ENCODE results near the gene EMILIN2.
A peak's percentile ranks its signal among the peaks of the same experiment; 100 is the strongest.
"Not testable (repeated sequence)": the region's sequence is repeated elsewhere in the genome, so short reads cannot be mapped to it uniquely, and the experiment has no call there.

The EMILIN2 gene

DNA sequence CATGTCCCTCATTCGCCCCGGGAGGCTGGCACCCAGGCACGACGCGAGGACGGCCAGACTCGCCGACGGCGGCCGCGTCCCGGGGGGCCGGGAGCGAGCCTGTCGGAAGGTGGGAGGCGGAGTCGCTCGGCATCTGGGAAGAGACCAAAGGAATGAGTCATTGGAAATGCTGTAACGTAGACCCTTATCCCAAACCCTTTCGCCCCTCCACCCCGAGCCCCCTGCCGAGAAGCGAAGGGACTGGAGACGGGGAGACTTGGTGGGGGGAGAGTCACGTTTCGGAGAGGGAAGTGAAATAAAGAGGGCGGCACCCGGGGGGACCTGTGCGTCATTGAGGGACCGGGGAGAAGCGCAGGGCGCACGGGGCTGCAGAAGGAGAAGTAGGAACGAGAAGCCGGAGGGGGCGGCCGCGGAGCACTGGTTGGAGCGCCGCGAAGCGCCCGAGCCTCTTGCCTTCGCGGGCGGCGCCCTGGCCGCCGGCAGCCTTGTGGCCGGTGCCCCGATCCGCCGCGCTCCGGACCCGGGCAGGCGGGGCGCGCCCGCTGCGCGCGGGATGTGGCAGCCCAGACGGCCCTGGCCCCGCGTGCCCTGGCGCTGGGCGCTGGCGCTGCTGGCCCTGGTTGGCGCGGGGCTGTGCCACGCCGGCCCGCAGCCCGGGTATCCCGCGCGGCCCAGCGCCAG is at the start of gene EMILIN2:
TSS of gene EMILIN2 (plus strand) at position 371 of the 681 bp plus-strand sequence. CDS start at position 554, 183 bp downstream.
- no peak for DNase-seq

DNA sequence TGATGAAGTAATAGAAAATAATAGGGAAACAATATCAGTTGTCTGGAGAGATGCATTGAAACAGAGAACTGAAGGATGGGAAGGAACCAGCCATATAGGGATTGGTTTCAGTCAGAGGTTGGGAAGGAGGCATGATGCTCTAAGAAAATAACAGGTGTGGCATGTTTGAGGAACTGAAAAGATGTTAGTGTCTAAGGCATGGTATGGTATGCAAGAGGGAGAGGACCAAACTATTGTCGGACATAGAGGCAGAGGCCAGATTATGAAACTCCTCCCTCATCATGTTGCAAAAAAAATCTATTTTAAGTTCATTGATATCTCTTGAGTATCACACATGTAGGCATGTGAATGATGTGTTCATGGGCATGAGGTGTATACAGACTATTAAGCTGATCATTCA is 48.9 kb upstream of the EMILIN2 start:
- DNase-seq, result no peak

DNA sequence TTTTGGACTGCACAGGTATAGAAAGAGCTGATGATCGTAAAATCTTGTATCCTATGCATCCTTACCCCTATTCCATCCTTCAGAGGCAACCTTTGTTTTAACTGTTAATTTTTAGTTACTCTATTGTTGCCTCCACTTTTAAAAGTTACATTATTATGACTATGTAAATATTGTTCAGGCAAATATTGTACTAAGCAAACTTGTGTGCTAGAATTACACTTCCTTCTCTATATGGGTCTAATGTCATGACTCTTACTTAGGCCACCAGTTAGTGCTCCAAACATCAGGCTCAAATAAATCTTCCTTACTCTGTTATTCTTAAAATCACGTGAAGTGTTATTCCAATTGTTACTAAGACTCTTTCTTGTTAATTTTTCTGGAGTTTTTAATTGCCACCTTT is 47.4 kb upstream of the EMILIN2 start:
- no peak for DNase-seq

DNA sequence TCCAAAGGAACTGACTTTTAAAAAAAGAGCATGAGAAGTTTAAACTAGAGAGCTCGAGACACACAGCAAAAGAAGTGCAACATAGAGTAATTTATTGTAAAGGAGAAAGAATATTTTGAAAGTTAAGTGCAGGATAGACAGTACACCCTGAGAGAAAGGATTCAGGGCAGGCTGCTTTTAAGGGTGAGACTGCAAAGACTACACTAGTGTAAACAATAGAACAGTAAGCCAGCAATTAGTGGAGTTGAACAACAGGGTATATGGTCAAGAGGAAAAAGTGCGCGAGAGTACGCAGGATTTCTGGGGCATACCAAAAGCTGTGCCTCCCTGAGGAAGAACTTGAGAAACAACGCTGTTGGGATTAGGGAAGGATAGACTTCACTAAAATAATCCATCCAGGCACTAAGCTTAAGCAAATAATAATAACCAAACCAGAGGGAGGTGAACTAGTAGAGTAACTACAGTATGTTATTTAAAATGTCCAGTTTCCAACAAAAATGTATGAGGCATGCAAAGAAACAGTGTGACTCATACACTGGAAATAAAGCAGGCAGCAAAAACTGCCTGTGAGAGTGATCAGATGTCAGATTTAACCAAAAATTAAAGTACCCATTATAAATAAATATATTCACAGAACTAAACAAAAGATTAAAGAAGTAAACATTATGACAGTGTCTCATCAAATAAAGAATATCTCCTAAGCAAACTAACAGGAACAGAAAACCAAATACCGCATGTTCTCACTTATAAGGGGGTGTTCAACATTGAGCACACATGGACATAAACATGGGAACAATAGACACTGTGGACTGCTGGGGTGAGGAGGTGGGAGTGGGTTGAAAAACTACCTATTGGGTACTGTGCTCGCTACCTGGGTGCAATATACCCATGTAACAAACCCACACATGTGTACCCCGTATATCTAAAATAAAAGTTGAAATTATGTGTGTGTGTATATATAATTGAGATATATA is 40.5 kb upstream of the EMILIN2 start:
- DNase-seq, result no peak

- DNase-seq, result not testable (repeated sequence)
Measured at GRCh38 chr18:2808640-2809039, 38.2 kb upstream of the EMILIN2 start.

DNA sequence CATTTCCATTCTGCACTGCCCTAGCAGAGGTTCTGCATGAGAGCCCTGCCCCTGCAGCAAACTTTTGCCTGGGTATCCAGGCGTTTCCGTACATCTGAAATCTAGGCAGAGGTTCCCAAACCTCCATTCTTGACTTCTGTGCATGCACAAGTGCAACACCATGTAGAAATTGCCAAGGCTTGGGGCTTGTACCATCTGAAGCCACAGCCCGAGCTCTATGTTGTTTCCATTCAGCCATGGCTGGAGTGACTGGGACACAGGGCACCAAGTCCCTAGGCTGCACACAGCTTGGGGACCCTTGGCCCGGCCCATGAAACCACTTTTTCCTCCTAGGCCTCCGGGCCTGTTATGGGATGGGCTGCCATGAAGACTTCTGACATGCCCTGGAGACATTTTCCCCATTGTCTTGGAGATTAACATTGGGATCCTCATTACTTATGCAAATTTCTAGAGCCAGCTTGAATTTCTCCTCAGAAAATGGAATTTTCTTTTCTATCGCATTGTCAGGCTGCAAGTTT is 37.1 kb upstream of the EMILIN2 start:
- DNase-seq, result not testable (repeated sequence)

GRCh38 chr18:2811416-2811815 is 35.4 kb upstream of the EMILIN2 start:
- DNase-seq, result no peak

- no peak for DNase-seq
Measured at GRCh38 chr18:2814928-2815327, 31.9 kb upstream of the EMILIN2 start.

DNA sequence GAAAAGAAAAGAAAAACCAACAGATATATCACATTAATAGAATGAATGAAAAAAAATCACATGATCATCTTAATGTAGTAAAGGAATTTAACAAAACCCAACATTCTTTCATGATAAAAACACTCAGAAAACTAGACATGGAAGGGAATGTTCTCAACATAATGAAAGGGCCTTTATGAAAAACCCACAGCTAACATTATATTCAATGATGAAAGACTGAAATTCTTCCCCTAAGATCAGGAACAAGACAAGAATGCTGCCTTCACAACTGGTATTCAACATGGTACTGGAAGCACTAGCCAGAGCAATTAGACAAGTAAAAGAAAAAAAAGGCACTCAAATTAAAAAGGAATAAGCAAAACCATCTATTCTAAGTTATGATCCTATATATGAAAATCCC is 28.5 kb upstream of the EMILIN2 start:
- no peak for DNase-seq

GRCh38 chr18:2821695-2822094 is 25.1 kb upstream of the EMILIN2 start:
- DNase-seq, result no peak

GRCh38 chr18:2822213-2822921 is 24.4 kb upstream of the EMILIN2 start:
- DNase-seq, result no peak

- DNase-seq, result no peak
Measured at GRCh38 chr18:2823202-2823601, 23.6 kb upstream of the EMILIN2 start.

DNA sequence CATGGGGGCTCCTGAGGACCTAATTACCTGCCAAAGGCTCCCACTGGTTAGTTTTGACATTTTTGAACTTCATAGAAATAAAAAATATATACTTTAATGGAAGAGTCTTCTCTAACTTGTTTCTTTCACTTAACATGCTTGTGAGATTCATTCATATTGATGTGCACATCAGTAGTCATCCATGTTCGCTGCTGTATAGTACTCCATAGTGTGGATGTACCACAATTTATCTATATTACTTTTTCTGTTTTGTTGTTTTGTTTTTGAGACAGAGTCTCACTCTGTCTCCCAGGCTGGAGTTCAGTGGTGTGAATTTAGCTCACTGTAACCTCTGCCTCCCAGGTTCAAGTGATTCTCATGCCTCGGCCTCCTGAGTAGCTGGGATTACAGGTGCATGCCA is 22.8 kb upstream of the EMILIN2 start:
- no peak for DNase-seq

DNA sequence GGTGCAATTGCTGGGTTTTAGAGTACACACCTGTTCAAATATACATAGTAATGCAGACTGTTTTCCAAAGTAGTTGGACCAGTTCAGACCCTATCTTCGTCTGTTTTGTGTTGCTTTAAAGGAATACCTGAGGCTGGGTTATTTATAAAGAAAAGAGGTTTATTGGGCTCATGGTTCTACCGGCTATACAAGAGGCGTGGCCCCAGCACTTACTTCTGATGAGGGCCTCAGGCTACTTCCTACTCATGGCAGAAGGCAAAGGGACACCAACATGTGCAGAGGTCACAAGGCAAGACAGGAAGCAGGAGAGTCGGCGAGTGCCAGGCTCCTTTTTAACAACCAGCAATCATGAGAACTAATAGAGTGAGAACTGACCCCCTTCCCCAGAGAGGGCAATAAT is 21.9 kb upstream of the EMILIN2 start:
- DNase-seq, result no peak

DNA sequence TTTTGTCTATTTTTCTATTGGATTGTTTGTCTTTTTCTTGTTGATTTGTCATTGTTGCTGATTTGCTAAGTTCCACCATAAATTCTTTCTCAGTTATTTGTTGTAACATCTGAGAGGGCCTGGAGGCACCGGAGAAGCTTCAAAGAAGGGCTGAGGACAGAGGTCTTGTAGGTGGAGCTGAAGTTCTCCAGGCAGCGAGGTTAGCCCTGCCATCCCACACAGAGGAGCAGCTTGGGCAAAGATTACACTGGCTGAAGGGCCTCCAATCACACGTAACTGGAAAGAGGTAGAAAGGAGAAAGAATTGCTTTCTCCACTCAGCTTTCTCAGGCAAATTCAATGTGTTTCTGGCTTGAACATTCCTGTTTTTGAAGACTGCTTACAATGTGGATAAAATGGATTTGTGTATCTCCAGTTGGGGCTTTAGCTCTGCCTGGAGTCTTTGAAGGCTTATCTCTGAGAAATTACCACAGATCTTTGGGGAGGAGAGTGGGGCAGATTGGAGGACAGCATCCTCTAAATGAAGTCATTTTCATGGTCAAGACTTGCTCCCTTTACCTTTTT is 21.1 kb upstream of the EMILIN2 start:
- peak in 1 of 2 experiments; percentile 52 for DNase-seq

DNA sequence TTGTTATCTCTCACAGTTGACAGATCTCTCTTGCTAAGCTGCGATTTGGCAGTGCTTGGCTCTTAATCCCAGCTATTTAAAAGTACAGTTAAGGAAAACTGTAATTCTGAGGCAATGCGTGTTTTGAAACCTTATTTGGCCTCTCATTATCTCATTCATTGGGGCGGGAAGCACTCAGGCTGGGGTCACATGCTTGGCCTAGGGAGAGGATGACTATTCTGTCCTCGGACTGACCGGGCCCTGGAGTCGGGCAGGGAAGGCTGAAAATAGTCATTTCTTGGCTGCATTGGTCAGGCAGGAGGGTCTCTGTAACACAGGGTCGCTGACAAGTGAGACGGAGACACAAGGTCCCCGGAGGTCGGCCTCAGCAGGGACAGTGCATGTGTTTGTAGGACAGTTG is 20.2 kb upstream of the EMILIN2 start:
- DNase-seq, result no peak

GRCh38 chr18:2827061-2827460 is 19.7 kb upstream of the EMILIN2 start:
- no peak for DNase-seq

DNA sequence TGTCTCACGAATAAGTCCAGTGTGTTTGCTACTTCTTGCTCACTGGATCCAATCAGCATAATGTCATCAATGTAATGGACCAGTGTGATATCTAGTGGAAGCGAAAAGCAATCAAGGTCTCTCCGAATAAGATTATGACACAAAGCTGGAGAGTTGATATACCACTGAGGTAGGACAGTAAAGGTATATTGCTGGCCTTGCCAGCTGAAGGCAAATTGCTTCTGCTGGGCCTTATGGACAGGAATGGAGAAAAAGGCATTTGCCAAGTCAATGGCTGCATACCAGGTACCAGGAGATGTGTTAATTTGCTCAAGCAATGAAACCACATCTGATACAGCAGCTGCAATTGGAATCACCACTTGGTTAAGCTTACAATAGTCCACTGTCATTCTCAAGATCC is 10.7 kb upstream of the EMILIN2 start:
- not testable (repeated sequence) for DNase-seq

GRCh38 chr18:2837290-2837689 is 9.5 kb upstream of the EMILIN2 start:
- DNase-seq, result not testable (repeated sequence)

DNA sequence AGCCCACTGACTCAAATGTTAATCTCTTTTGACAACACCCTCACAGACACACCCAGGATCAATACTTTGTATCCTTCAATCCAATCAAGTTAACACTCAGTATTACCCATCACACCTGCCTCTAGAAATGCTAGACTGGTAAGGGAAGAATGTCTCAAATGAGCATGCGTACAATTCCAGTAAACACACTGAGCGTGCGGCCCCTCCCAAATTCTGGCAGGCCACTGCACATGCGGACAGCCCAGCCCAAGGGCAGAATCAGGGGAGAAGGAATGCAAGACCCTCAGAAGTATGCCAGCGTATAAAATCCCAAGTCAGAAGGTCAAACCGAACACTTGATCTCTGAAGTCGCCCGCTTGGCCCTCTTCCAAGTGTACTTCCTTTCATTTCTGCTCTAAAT is 7.6 kb upstream of the EMILIN2 start:
- no peak for DNase-seq

DNA sequence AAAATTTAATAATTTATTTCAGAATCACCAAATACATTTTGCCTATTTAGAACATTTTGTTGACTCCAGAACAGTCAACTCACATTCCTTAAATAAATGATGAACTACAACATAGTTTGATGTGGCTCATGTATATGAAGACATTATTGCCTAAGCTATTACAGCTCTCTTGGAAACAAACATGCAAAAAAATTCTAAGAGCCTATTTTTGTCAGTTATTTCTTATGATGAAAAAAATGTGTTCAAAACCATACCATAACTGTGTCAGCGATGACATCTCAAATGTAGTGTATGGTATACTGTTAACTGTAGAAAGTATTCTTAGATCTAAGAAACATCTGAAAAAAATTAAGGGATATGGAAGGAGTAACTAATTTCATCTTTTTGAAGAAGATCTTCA is 6.3 kb upstream of the EMILIN2 start:
- no peak for DNase-seq

DNA sequence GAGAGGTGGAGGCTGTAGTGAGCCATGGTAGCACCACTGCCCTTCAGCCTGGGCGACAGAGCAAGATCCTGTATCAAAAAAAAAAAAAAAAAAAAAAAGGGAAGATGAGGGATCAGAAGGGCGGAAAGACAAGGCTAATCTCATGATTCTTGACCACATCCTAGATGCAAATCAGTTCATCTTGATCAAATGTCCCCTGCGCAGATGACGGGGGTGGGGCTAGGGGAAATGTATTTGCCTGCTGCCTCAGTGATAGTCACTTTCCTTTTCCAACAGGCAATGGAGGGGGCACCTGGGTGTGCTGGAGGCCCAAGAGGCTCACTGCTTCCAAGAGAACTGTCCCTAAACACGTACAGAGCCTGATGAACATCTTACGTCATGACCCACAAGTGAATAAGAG is 3.7 kb upstream of the EMILIN2 start:
- no peak for DNase-seq

DNA sequence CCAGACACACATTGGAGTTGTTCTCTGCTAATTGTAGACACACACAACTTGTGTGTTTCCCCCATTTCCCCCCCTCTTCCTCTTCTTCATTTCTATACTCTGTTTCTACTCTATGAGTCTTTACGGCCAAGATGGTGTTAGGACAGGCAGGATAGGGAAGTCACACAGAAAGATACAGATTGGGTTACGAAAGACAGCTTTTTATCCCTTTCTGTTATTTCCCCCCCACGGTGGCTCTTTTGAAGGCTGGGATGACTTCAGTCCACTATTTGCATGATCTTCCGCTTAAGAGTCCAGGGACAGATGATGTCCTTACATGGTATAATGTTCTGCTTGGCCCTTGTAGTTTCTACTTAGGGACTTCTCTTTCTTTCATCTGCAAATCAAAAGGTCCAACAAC is 1.6 kb upstream of the EMILIN2 start:
- no peak for DNase-seq

Data from NCI-H524 (cell line).